SU-DHL-6 (cell line): ENCODE results near the gene SPDYE3.

Experiments used
- H2AFZ ChIP-seq: fragments of 200-600 bp; sonication (generic); 2 replicates; pipeline ENCODE4 v1.6.1; 2014; ENCODE audit warnings: low read depth, mild to moderate bottlenecking, moderate library complexity, mixed read lengths, antibody characterized with exemption, low read length; ENCODE audit not compliant: severe bottlenecking
- H3F3A ChIP-seq: fragments of 200-600 bp; shearing (Covaris generic); 2 replicates; pipeline ENCODE4 v1.6.0; 2016; ENCODE audit warnings: antibody characterized with exemption, mild to moderate bottlenecking; ENCODE audit not compliant: insufficient read depth
- H3K27ac ChIP-seq: fragments of 200-600 bp; sonication (generic); 2 replicates; pipeline ENCODE4 v1.5.1; 2016; ENCODE audit warnings: low read depth, mild to moderate bottlenecking, low read length, moderate library complexity, mixed read lengths
- H3K27me3 ChIP-seq: fragments of 200-600 bp; sonication (generic), shearing (Covaris generic); 2 replicates; pipeline ENCODE4 v1.6.0; 2014; ENCODE audit warnings: mild to moderate bottlenecking, low read length
- H3K36me3 ChIP-seq: fragments of 200-600 bp; sonication (generic); 2 replicates; pipeline ENCODE4 v1.6.1; 2014; ENCODE audit warnings: mild to moderate bottlenecking, low read length, mixed read lengths
- H3K4me2 ChIP-seq: fragments of 300-600, 200-600 bp; shearing (Covaris generic), sonication (generic); 2 replicates; pipeline ENCODE4 v1.6.0; 2014; ENCODE audit warnings: low read length, low read depth, mild to moderate bottlenecking; ENCODE audit not compliant: poor library complexity, severe bottlenecking
- H3K4me3 ChIP-seq: fragments of 200-600 bp; sonication (generic); 2 replicates; pipeline ENCODE4 v1.5.1; 2014; ENCODE audit warnings: antibody characterized with exemption, low read length, mild to moderate bottlenecking, mixed read lengths; ENCODE audit not compliant: insufficient read depth, poor library complexity, severe bottlenecking
- H3K79me2 ChIP-seq: fragments of 200-600 bp; sonication (generic); 2 replicates; pipeline ENCODE4 v1.6.1; 2014; ENCODE audit warnings: mild to moderate bottlenecking, low read length, moderate library complexity; ENCODE audit not compliant: insufficient read depth
- H3K9ac ChIP-seq: fragments of 200-600 bp; sonication (generic); 2 replicates; pipeline ENCODE4 v1.7.0; 2014; ENCODE audit warnings: mild to moderate bottlenecking, low read length
- H3K9me2 ChIP-seq: fragments of 200-600 bp; sonication (generic); replicated peaks from 2 replicates; pipeline ENCODE4 v1.6.1; 2014; ENCODE audit warnings: low read length; ENCODE audit not compliant: insufficient read depth
- H3K9me3 ChIP-seq: fragments of 200-600 bp; sonication (generic); 2 replicates; pipeline ENCODE4 v1.6.1; 2014; ENCODE audit warnings: low read length, mixed read lengths; ENCODE audit not compliant: insufficient read depth
- H4K20me1 ChIP-seq: fragments of 200-600 bp; sonication (generic); 2 replicates; pipeline ENCODE4 v1.6.1; 2014; ENCODE audit warnings: low read depth, mild to moderate bottlenecking, antibody characterized with exemption, low read length, moderate library complexity, mixed read lengths
- EZH2phosphoT487 ChIP-seq: fragments of 200-600 bp; sonication (generic), shearing (Covaris generic); conservative IDR thresholded peaks from 2 replicates; pipeline ENCODE4 v1.6.1; 2018; ENCODE audit warnings: mild to moderate bottlenecking, antibody characterized with exemption, low read length, moderate library complexity, mixed read lengths
- TF ChIP-seq, protein P1 (sequence below): fragments of 200-600 bp; sonication (generic); IDR thresholded peaks from one replicate; pipeline ENCODE4 v1.5.1; 2017; ENCODE audit warnings: antibody characterized with exemption, mild to moderate bottlenecking, low read length, moderate library complexity; ENCODE audit not compliant: insufficient read depth, poor library complexity, severe bottlenecking

The SPDYE3 gene

DNA sequence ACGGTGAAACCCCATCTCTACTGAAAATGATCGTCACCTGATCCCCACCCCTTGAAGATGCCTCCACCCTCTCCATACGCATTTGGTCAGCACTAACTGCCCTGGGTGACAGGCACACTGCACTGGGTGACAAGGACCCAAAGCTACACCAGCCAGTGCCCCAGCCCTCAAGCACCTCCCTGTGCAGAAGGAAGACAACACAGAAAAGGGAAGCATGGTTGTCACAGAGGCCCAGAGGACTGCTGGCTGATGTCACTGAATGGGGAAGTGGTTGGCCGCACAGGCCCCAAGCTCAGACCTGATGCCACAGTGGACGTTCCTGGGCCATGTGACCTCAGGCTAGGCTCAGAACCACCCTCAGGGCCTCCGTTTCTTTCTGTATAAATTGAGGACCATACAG, 61.6 kb downstream of the SPDYE3 start:
- Histone ChIP-seq H3K27ac (peak overlapping the region; percentile 87), H3F3A (peaks cover 50% of the 10 kb centered on the region), H3K9me3 (no peaks in the 10 kb centered on the region), H3K9ac (peak overlapping the region; percentile 41), H4K20me1 (no peaks in the 10 kb centered on the region), H3K79me2 (no peaks in the 10 kb centered on the region), H3K4me3 (no peak overlapping the region), H3K36me3 (no peaks in the 10 kb centered on the region), H3K9me2 (no peaks in the 10 kb centered on the region), H3K4me2 (peak overlapping the region; percentile 49), H3K27me3 (no peaks in the 10 kb centered on the region), H2AFZ (no peak overlapping the region)
- TF ChIP-seq, protein P1, sequence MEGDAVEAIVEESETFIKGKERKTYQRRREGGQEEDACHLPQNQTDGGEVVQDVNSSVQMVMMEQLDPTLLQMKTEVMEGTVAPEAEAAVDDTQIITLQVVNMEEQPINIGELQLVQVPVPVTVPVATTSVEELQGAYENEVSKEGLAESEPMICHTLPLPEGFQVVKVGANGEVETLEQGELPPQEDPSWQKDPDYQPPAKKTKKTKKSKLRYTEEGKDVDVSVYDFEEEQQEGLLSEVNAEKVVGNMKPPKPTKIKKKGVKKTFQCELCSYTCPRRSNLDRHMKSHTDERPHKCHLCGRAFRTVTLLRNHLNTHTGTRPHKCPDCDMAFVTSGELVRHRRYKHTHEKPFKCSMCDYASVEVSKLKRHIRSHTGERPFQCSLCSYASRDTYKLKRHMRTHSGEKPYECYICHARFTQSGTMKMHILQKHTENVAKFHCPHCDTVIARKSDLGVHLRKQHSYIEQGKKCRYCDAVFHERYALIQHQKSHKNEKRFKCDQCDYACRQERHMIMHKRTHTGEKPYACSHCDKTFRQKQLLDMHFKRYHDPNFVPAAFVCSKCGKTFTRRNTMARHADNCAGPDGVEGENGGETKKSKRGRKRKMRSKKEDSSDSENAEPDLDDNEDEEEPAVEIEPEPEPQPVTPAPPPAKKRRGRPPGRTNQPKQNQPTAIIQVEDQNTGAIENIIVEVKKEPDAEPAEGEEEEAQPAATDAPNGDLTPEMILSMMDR = no peak
- no peak for TF ChIP-seq EZH2phosphoT487

DNA sequence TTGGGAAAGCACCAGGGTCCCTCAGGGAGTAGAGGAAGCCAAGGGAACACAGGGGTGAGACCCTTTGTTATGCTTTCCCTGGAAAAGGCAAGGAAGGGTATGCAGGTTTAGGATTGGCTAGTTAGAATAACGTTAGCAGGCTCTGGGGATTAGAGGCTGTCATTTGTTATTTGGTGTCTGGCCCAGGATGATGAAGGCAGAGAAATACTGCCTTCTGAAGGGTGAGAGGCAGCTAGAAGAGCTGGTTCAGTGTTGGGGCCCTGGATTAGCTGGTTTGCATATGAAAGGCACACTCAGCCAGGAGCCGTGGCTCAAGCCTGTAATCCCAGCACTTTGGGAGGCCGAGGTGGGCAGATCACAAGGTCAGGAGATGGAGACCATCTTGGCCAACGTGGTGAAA, 62.8 kb downstream of the SPDYE3 start:
- H3K9me3 ChIP-seq = no peaks in the 10 kb centered on the region
- H3K27me3 ChIP-seq = no peaks in the 10 kb centered on the region
- no peak overlapping the region for H3K4me3 ChIP-seq
- H3K9me2 ChIP-seq = no peaks in the 10 kb centered on the region
- H3F3A ChIP-seq = peaks cover 46% of the 10 kb centered on the region
- no peak overlapping the region for H2AFZ ChIP-seq
- H3K9ac ChIP-seq = no peak overlapping the region
- no peaks in the 10 kb centered on the region for H4K20me1 ChIP-seq
- no peaks in the 10 kb centered on the region for H3K36me3 ChIP-seq
- H3K4me2 ChIP-seq = no peak overlapping the region
- no peak overlapping the region for H3K27ac ChIP-seq
- TF ChIP-seq EZH2phosphoT487 = no peak
- TF ChIP-seq, protein P1 = no peak
- no peaks in the 10 kb centered on the region for H3K79me2 ChIP-seq

DNA sequence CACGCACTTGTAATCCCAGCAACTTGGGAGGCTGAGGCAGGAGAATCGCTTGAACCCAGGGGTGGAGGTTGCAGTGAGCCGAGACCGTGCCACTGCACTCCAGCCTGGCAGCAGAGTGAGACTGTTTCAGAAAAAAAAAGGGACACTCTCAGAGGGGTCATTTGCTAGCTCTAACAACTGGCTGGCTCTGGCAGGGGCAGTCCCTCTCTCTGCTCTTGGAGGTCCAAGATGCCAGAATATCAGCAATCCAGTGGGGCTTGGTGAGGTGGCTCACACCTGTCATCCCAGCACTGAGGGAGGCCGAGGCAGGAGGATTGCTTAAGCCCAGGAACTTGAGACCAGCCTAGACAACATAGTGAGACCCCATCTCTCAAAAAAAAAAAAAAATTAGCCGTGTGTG, 63.2 kb downstream of the SPDYE3 start:
- Histone ChIP-seq H3K36me3 (no peaks in the 10 kb centered on the region), H3K9ac (no peak overlapping the region), H3K9me3 (no peaks in the 10 kb centered on the region), H2AFZ (no peak overlapping the region), H3K9me2 (no peaks in the 10 kb centered on the region), H3K79me2 (no peaks in the 10 kb centered on the region), H3F3A (peaks cover 43% of the 10 kb centered on the region), H4K20me1 (no peaks in the 10 kb centered on the region), H3K4me2 (no peak overlapping the region), H3K27me3 (no peaks in the 10 kb centered on the region), H3K4me3 (no peak overlapping the region), H3K27ac (no peak overlapping the region)
- no peak for TF ChIP-seq EZH2phosphoT487
- TF ChIP-seq, protein P1 = no peak
